ENCODE data around the gene DMPK.

The DMPK gene

DNA sequence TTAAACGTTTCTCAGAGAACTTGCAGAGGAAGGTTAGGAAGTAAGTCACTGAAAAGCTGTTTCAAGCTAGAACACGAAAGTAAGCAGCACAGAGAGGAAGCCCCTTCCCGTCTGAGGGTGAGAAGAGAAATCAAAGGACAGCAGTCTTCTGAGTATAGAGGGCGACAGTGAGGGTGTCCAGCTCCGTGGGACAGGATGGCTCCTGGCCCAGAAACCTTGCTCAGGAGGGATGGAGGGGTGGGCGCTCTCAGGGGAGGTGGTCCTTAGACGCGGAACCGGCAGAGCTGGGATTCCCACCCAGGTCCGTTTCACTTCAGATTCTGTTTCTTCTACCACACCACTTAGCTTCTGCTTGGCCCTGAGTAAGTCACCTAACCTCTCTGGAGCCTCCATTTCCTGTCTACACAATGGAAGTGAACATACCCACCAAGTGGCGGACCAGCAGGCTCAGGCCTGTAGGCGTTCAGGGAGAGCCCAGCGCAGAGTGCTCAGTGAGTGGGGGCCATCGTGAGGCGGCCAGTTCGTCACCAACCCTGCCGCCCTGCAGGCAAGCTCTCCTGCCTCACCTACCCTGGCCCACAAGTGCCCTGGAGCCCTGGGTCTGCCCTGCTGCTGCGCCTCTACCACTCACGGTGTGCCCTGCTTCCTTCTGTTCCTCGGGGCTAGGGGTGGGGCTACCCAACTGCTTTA lies 38.3 kb upstream of the DMPK start:
- H3K27ac ChIP-seq: peak overlapping the region; percentile 40; the same call in 1 of the 2 replicates
- TF ChIP-seq ZFX (IDR thresholded peaks at IDR 0.05; ENCODE audit: borderline replicate concordance): no peak
- TF ChIP-seq, protein P1, sequence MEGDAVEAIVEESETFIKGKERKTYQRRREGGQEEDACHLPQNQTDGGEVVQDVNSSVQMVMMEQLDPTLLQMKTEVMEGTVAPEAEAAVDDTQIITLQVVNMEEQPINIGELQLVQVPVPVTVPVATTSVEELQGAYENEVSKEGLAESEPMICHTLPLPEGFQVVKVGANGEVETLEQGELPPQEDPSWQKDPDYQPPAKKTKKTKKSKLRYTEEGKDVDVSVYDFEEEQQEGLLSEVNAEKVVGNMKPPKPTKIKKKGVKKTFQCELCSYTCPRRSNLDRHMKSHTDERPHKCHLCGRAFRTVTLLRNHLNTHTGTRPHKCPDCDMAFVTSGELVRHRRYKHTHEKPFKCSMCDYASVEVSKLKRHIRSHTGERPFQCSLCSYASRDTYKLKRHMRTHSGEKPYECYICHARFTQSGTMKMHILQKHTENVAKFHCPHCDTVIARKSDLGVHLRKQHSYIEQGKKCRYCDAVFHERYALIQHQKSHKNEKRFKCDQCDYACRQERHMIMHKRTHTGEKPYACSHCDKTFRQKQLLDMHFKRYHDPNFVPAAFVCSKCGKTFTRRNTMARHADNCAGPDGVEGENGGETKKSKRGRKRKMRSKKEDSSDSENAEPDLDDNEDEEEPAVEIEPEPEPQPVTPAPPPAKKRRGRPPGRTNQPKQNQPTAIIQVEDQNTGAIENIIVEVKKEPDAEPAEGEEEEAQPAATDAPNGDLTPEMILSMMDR (IDR thresholded peaks at IDR 0.05): no peak

GRCh38 chr19:45819769-45820168 lies 37.5 kb upstream of the DMPK start:
- TF ChIP-seq ZFX (IDR thresholded peaks at IDR 0.05; ENCODE audit: borderline replicate concordance): no peak
- TF ChIP-seq, protein P1 (IDR thresholded peaks at IDR 0.05): no peak
- H3K27ac ChIP-seq: peak overlapping the region; percentile 40

DNA sequence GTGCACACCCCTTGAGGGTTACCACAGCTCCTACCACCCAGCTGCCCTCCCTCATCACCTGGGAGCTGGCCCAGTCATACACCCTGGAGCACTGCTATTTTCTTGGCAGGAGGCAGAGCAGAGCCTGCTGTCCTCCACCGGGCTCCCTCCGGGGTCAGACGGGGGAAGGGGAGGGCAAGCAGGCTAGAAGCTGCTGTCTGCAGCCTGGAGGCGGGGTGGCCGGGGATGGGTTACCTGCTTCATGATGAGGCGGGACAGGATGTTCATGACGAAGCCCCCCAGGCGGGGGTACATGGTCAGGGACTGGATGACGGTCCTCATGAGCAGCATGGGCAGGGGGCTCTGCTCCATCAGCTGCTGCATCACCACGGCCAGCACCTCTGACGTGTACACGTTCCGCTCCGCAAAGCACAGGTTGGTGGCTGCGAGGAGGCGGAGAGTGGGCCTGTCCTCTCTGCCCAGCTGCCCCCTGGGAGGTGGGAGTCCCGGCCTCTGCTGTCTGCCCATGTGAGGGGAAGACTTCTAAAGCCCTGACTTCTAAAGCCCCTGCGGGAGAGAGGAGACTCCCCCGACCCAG lies 35.5 kb upstream of the DMPK start:
- TF ChIP-seq, protein P1 (IDR thresholded peaks at IDR 0.05): no peak
- no peak for TF ChIP-seq ZFX (IDR thresholded peaks at IDR 0.05; ENCODE audit: borderline replicate concordance)

GRCh38 chr19:45817010-45817724 lies 34.9 kb upstream of the DMPK start:
- peak overlapping the region; percentile 58 for H3K27ac ChIP-seq
- TF ChIP-seq, protein P1 (IDR thresholded peaks at IDR 0.05): peak; percentile 99
- TF ChIP-seq ZFX (IDR thresholded peaks at IDR 0.05; ENCODE audit: borderline replicate concordance): no peak

More for the DNA sequence above, 35.5 kb upstream of the DMPK start:
- H3K27ac ChIP-seq: peak overlapping the region; percentile 58

DNA sequence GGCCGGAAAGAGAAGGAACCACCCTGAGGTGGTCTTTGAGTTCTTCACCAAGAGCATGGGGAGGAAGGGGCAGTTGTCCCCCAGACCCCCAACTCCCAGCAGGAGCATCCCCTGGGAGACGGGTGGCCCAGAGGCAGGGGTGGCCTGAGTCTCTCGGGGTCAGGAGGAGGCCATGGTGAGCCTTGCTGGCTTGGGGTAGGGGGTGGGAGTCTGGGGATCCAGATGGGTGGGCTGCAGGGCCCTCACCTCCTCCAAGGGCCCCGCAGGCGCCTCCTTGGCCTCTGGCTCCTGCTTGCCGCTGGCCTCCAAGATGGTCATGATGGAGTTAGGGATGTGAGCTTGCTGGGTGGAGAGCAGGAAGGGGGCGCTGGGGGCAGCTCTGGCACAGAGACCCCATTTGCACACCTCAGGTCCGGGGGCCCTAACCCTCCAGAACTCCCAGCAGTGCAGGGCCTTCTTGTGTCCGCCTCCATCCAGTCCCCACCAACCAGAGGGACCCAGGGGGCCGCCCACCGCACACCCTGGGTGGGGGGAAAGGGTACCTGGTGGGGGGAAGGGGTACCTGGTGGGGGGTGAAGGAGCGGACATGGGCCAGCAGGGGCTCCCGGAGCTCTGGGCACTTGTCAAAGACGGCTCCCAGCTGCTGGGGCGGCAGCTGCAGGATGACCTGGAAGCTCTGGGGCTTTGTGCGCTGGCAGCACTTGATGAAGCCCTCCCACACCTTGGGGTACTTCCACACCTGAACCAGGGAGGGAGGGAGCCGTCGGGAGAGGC lies 34.1 kb upstream of the DMPK start:
- TF ChIP-seq, protein P1 (IDR thresholded peaks at IDR 0.05): no peak
- no peak for TF ChIP-seq ZFX (IDR thresholded peaks at IDR 0.05; ENCODE audit: borderline replicate concordance)
- peak overlapping the region; percentile 58 for H3K27ac ChIP-seq

- H3K27ac ChIP-seq: no peak overlapping the region
- TF ChIP-seq ZFX (IDR thresholded peaks at IDR 0.05; ENCODE audit: borderline replicate concordance): no peak
- TF ChIP-seq, protein P1 (IDR thresholded peaks at IDR 0.05): no peak
Measured at GRCh38 chr19:45815481-45816216, 33.4 kb upstream of the DMPK start.
